Measurements from ENCODE around the gene MCOLN1.

MCOLN1 gene

DNA sequence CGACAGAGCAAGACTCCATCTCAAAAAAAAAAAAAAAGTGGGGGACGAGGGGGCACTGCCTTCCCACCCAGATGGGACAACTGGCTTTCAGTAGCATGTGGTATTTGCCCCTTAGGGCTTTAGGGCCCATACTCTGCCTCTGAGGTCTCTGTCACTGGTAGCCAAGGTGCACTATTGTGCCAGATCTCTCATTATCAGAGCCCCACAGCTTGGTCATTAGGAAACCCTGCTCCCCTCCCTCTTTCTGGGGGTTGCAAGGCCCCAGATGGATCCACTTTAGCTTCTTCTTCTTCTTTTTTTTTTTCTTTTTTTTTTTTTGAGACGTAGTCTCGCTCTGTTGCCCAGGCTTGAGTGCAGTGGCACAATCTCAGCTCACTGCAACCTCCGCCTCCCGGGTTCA is 17.7 kb upstream of the MCOLN1 start:
- no peak for DNase-seq

DNA sequence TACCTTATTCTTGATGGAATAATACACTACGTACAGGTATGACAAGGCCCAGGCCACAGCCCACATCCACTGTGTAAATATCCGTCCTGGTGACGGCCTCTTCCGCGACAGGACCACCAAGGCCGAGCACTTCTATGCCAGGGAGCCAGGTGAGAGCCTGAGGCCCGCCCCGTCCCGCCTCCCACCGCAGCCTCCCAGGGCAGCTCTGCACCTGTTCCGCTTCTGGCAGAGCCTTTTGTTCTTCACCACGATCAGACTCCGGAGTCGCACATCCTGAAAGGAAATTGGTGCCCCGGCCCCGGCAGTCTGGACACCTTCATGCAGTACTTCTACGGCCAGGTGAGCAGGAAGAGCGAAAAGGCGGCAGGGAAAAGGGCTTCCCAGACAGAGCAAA is 17.1 kb upstream of the MCOLN1 start:
- DNase-seq = no peak

DNA sequence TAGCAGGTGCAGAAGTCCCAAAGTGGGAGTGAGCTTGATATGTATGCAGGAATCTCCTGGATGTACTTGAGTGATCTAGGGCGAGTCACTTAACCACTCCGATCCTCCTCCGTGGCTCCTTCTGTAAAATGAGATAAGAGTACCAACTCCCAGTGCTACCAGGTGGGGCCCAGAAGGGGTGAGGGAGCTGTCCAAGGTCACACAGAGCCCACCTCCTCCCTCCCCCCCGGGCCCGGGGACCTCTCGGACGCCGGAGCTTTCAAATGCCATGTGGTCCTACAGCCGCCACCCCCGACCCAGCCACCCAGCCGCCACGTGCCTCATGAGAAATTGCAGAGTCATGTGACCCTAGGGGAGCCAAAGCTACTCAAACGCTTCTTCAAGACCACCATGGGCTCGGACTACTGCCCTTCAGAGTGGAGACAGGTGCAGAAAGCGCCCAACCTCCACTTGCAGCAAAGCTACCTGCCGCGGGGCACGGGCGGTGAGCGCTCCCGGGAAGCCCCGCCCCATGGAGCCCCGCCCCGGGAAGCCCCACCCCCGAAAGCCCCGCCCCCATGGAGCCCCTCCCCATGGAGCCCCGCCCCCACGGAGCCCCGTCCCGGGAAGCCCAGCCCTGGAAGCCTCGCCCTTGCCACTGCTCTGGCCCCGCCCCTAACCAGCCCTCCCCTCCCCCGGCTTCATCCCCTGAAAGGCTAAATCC is 16.6 kb upstream of the MCOLN1 start:
- no peak for DNase-seq

DNA sequence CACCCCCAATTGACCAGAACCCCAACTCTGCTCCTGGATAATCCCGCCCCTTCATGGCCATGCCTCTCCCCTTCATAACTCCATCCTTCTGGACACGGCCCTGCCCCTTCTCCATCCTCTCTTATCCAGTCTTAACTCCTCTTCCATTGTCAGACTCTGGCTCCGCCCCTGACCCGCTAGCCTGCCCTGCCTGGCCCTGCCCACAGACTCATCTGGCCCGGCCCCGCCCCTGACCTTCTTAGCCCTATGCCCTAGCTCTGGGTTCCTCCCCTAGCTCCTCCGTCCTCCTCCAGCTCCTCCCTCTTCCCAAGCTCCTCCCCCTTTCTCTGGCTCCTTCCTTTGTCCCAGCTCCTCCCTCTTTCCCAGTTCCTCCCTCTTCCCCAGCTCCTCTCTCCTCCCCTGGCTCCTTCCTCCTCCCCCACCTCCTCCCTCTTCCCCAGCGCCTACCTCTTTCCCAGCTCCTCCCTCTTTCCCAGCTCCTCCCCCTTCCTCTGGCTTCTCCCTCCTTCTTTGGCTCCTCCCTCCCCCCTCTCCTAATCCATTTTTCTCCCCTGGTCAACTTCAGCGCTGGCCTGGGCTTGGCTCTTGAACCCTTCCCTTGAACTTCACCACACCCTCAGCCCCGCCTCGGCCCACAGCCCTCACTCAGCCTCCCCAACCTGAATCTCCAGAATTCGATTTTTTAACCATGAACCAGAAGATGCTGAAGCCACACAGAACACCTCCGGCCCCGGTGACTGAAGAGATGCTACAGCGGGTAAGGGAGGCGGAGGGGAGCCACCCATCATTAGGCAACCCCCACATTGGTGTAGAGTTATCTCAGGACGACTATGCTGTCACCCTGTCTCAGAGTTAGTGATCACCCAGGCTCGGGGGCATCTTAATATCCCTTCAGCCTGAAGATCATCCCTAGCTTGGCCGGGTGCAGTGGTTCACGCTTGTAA is 15.8 kb upstream of the MCOLN1 start:
- DNase-seq = no peak

DNA sequence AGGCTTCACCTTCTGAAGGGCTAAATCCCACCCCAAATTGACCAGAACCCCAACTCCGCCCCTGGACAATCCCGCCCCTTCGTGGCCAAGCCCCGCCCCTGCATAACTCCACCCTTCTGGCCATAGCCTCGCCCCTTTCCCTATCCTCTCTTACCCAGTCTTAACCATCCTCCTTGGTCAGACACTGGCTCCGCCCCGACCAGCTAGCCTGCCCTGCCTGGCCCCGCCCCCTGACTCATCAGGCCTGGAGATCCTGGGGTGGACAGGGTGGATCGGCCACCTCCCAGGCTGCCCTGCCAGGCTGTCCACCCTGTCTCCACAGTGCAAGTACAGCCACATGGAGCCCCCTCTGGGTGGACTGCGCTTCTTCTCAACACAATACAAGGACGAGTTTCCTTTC is 14.5 kb upstream of the MCOLN1 start:
- no peak for DNase-seq

DNA sequence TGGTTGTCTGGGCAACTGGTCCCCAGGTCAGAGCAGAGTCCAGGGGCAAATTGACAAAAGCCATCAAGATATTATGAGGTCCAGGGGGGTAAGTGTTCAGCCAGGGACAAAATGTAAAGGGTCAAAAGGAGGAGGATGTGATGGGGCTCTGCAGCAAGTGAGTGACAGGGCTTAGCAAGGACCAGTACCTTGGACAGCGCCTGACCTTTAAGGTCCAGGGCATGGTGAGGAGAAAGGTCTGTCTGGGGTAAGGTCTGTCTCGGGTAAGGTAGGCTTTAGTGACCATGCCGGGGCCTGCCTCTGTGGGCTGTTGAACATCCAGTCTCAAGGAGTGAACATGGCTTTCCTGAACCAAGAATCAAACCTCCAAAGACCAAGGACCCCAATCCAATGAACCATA is 12.8 kb upstream of the MCOLN1 start:
- no peak for DNase-seq

DNA sequence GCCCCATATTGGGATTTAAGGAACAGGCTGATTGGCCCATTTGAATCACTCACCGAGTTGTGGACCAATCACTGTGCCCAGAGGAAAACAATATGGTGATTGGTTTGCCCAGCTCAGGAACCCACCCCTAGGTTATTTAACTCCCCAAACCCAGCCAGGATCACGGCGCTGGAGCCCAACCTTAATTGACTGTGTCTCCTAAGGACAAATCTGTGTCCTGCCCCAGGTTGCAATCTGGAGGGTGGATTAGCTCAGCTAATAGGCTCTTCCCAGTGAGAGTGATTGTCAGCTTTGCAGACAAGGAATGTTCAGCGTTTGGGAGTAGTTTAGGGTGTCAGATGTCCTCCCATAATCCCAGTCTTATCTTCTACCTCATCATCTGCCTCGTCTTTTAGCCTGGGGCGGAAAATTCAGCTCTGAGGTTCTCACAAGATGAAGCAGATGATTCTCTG is 10.0 kb upstream of the MCOLN1 start:
- DNase-seq = no peak

DNA sequence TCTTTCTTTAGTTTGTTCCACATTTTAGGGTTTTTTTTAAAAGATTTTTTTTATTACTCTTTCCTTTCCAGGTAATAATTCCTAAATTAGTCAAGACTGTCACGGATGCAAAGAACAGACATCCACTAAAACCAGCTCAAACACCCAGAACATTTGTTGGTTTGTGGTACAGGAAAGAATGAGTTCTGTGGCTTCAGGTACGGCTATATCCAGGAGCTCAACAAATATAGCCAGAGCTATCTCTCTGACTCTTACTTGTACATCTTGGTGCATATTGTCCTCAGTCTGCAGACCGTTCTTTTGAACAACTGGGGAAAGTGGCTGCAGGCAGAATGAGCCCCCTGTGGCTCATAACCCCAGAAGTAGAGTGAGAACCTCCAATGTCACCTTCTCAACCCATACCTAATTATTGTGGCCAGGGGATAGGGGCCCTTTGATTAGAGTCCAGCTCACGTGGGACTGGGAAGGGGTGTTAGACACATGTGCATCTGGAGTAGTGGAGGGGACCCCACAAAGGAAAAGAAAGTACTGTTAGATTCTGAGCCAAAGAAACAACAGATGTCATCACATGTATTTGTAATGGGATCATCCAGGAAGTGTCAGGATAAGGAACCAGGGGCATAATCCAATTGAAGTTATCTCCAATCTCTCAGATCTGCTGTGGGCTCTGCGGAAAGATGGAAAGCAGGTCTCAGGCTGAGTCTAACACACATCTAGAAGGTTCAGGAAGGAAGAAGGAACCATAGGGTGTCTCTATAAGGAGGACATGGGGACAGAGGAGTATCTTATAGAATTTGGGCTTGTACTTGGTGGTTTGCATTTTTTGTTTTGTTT is 8.4 kb upstream of the MCOLN1 start:
- no peak for DNase-seq

DNA sequence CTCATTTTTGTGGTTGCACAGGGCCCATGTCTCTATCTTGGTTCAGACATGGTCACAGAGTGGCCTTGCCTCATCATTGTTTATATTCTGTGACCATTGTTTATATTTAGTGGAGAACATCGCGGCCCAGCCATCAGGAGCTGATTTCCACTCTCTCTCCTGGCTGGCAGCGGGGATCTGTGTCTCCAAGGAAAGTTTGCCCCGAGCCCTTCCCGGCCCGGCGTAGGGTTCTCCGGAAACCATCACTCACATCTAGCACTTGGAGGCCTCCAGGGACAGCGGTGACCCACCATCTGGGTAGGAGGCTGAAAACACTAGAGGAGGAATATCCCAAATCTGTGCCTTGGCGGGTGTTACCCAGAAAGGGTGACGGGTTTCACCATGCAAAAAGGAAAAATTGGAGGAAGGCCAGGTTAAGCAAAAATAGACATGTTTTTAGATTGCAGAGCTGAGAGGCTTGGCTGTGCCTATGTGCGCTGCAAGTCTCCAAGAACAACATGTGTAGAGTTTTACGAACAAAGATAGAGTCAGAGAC is 7.2 kb upstream of the MCOLN1 start:
- DNase-seq = no peak

DNA sequence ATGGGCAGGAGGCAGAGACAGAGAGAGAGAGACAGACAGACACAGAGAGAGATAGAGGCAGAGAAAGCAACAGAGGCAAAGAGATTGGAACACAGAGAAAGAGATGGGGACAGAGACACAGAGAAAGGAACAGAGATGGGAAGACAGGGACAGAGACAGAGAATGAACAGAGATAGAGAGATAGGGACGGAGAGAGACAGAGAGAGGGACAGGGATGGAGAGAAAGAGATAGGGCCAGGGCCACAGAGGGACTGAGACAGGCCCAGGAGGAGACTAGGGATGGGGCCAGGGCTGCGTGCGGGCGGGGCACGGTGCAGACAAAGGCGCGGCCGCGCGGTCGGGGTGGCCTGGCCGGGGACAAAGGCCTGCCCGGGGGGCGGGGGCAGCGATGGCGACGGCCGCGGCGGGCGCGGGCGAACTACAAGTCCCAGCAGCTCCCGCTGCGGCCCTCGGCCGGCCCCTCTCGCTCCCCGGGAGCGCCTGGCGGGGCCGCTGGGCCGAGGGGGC is 6.7 kb upstream of the MCOLN1 start, which contains the start of gene ZNF358:
TSS of gene ZNF358 (plus strand) at position 459 of the 507 bp plus-strand sequence. CDS start 3,140 bp downstream, outside the sequence.
- DNase-seq = no peak

DNA sequence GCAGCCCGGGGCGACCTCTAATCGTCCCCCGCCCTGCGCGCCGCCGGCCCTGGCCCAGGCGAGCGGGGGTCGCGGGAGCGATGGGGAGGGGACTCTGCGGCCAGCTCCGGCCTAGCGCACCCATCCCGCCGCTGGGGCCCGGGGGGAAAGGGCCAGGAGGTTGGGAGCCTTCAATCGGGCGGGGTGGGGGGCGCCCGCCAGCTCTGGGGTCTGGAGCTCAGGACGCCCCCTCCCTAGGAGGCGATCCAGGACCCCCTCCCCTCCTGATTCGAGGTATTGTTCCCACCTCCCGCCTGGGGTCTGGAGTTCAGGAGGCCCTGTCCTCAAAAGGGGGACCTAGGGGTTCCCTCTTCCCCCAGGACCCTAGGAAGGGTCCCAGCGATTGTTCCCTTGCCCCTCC is 6.1 kb upstream of the MCOLN1 start:
- no peak for DNase-seq

DNA sequence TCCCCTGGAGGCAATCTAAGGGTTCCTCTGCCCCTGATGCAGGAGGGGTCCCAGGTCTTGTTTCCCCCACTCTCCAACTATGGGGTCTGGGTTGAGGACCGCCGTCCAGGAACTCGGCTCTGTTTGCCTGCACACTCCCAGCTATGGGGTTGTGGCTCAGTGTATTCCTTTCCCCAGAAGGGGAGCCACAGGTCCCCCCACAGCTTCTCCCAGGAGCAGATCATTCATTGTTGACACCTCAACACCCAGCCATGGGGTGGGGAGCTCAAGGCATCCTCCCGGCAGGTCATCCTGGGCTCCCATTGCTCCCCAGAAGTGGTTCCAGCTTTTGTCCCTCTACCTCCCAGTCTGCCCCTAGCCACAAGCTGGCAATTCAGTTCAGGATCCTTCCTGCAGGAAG is 5.5 kb upstream of the MCOLN1 start:
- no peak for DNase-seq

DNA sequence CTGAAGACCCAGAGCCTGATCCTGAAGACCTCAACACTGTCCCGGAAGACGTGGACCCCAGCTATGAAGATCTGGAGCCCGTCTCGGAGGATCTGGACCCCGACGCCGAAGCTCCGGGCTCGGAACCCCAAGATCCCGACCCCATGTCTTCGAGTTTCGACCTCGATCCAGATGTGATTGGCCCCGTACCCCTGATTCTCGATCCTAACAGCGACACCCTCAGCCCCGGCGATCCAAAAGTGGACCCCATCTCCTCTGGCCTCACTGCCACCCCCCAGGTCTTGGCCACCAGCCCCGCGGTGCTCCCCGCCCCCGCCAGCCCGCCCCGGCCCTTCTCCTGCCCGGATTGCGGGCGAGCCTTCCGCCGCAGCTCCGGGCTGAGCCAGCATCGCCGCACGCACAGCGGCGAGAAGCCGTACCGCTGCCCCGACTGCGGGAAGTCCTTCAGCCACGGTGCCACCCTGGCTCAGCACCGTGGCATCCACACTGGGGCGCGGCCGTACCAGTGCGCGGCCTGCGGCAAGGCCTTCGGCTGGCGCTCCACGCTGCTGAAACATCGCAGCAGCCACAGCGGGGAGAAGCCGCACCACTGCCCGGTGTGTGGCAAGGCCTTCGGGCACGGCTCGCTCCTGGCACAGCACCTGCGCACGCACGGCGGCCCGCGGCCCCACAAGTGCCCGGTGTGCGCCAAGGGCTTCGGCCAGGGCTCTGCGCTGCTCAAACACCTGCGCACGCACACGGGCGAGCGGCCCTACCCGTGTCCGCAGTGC is 2.9 kb upstream of the MCOLN1 start:
- DNase-seq = no peak

DNA sequence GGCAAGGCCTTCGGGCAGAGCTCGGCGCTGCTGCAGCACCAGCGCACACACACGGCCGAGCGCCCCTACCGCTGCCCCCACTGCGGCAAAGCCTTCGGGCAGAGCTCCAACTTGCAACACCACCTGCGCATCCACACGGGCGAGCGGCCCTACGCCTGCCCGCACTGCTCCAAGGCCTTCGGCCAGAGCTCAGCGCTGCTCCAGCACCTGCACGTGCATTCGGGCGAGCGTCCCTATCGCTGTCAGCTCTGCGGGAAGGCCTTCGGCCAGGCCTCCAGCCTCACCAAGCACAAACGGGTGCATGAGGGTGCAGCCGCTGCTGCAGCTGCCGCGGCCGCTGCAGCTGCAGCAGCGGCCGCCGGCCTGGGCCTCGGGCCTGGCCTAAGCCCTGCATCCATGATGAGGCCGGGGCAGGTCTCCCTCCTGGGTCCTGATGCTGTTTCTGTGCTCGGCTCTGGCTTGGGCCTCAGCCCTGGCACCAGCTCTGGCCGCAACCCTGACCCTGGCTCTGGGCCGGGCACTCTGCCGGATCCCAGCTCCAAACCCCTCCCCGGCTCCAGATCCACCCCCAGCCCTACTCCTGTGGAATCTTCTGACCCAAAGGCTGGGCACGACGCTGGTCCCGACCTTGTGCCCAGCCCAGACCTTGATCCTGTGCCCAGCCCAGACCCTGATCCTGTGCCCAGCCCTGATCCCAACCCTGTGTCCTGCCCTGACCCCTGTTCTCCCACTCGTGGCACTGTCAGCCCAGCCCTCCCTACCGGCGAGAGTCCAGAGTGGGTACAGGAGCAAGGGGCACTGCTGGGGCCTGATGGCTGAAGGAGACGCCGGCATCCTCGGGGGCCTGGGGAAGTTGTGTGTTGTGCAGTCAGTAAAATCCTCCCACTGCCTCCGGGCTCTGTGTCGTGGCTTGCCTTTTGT is 2.0 kb upstream of the MCOLN1 start:
- no peak for DNase-seq

DNA sequence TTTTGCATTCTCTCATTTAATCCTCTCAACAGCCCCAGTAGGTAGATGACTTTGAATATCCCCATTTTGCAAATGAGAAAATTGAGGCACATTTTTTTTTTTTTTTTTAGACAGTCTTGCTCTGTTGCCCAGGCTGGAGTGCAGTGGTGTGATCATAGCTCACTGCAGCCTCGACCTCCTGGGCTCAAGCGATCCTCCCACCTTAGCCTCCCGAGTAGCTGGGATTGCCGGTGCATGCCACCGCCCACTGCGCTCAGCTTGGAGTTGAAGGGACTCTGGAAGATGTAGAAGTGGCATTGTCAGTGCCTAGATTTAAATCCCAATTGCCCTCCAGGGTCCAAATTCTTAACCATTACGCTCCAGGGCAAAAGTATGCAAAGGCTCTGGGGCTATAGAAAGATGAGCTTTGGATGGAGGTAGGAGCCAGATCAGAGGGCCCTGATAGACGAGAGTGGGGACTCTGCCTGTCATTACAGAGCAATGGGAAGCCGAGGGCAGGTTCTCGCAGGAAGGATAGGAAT is 813 bp upstream of the MCOLN1 start:
- no peak for DNase-seq

DNA sequence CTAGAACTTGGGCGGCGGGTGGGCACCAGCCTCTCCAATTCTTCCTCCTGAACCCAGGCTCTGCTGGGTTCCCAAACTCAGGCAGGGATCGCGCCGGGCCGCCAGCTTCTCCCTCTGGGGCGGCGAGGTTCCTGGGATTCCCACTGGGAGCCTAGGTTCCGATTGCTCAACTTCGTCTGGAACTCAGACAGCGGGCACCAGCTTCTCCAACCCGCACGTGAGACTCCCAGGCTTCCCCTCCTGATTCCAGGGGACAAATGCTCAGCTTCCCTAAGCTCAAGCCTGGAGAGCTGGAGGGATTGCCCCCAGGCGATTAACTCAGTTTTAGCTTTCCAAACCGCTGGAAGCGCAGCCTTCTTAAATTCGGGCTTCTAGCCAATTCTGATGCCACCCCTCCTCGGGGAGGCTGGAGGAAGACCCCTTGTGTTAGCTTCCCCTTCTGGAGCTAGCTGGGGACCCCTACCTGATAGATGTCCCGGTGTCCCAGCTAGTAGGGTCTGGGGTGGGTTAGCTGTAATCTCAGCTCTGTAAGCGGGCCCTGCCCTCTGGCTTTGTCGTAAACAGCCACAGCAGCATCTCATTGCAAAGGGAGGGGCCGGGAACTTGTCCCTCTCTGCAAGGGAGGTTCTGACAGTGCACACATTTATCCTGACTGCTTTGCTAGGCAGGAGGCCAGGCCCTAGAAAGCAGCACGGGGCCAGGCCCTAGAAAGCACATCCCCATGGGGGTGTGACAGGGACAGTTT is 671 bp downstream of the MCOLN1 start:
- DNase-seq = no peak

DNA sequence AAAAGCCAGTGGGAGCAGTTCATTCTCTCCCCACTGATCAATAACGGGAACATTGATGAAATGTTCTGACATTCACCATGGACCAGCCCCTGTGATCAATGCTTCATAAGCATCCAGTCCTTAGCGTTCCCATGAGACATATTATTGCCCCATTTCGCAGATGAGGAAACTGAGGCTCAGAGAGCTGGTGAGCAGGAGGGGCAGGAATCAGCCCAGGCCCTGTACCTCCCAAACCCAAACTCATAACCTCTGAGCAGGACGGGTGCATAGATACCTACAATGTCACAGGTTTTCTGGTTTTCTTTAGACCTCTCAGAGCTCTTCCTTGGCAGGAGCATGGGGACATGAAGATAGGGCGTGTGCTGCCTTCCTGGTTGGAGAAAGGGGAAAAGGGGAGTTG is 2.1 kb downstream of the MCOLN1 start:
- no peak for DNase-seq

DNA sequence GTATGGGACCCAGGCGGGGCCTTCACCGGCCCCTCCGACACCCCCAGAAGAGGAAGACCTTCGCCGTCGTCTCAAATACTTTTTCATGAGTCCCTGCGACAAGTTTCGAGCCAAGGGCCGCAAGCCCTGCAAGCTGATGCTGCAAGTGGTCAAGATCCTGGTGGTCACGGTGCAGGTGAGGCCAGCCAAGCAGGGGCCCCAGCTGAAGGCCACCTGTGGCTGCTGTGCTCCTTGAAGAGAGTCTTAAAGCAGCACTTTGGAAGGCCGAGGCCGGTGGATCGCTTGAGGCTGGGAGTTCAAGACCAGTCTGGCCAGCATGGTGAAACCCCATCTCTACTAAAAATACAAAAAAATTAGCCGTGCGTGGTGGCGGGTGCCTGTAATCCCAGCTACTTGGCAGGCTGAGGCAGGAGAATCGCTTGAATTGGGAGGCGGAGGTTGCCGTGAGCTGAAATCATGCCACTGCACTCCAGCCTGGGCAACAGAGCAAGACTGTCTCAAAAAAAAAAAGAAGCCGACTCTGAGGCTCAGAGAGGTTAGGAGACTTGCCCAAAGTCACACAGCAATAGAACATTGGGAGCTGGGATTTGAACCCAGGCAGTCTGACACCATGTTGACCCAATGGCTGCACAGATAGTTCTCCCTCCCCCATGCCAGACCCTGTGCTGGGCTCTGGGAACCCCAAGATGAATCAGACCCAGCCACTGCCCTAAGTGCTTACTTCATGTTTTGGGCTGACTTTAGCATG is 2.7 kb downstream of the MCOLN1 start:
- DNase-seq = no peak

Measured in activated CD4-positive, alpha-beta T cell treated with anti-CD3 and anti-CD28 coated beads for 4 hours (primary cell).